ENCODE data around the gene KRTAP10-2.

GRCh38 chr21:44583089-44583799 lies 31.9 kb upstream of the KRTAP10-2 start:
- TF ChIP-seq POLR2A (IDR thresholded peaks at IDR 0.05; ENCODE audit: low read length) (no peak), GATA1 (IDR thresholded peaks at IDR 0.05; ENCODE audit: low read depth, low read length) (no peak)

All from erythroblast (primary cell).